HCT116 (cell line): ENCODE data around the gene GAB2.

ENCODE experiments used
- EZH2 ChIP-seq: fragments of 200-600 bp; sonication (generic); IDR thresholded peaks from 2 replicates; pipeline ENCODE4 v1.6.1; 2017; ENCODE audit warnings: antibody characterized with exemption, mixed run types
- ZBTB33 ChIP-seq: IDR thresholded peaks from 2 replicates; pipeline ENCODE4 v1.6.1; 2011; ENCODE audit warnings: mild to moderate bottlenecking, low read length, moderate library complexity; ENCODE audit not compliant: insufficient replicate concordance; ENCODE audit errors: extremely low read depth

GRCh38 chr11:78408619-78409018 lies 9.0 kb downstream of the GAB2 start:
- TF ChIP-seq ZBTB33 (no peak), EZH2 (no peak)
